ENCODE results near the gene BTD. TPM values are rescaled to one million over a fixed set of nuclear protein-coding genes. Genes with fewer than 3 reads are reported as not detected.

BTD gene
- total and polyA plus RNA-seq, 2 experiments from 2014 or later: 17.8 to 20.0 TPM

GRCh38 chr3:15673536-15673935, 72.0 kb downstream of the BTD start:
- H4K20me1 ChIP-seq (replicated peaks; ENCODE audit: insufficient read depth): no peaks in the 10 kb centered on the region; the same call in 1 of the 2 replicates
- H3K27me3 Mint-ChIP-seq (ENCODE audit: insufficient read depth, low read depth, poor library complexity): no peaks in the 10 kb centered on the region
- no peak overlapping the region for H2AFZ ChIP-seq
- H3K4me1 ChIP-seq (ENCODE audit: insufficient read depth): peaks cover 24% of the 10 kb centered on the region
- H3K4me2 ChIP-seq: no peak overlapping the region
- H3K79me2 ChIP-seq (replicated peaks; ENCODE audit: insufficient read depth): no peaks in the 10 kb centered on the region
- no peak overlapping the region for H3K27ac ChIP-seq (ENCODE audit: low read depth)
- peaks cover 27% of the 10 kb centered on the region; the same call in 2 of the 3 replicates for H3K36me3 Mint-ChIP-seq (ENCODE audit: low read depth)
- no peak overlapping the region for H3K4me3 Mint-ChIP-seq
- no peaks in the 10 kb centered on the region for H3F3A ChIP-seq (replicated peaks; ENCODE audit: low read depth)
- ATAC-seq (no peak), DNase-seq (ENCODE audit: low spot score) (no peak)
- H3K27ac Mint-ChIP-seq: no peak overlapping the region
- H3K27me3 ChIP-seq (ENCODE audit: insufficient read depth): no peaks in the 10 kb centered on the region
- H3K36me3 ChIP-seq (ENCODE audit: insufficient read depth): peaks cover 34% of the 10 kb centered on the region
- H3K9me2 ChIP-seq (ENCODE audit: insufficient read depth): no peaks in the 10 kb centered on the region
- H3K4me1 Mint-ChIP-seq: peaks cover 11% of the 10 kb centered on the region; the same call in 2 of the 3 replicates
- H3K4me3 ChIP-seq: no peak overlapping the region
- no peak for TF ChIP-seq ETS1 (IDR thresholded peaks at IDR 0.05)
- no peak for TF ChIP-seq JUNB (IDR thresholded peaks at IDR 0.05; ENCODE audit: unreplicated experiment)
- TF ChIP-seq REST (IDR thresholded peaks at IDR 0.05; ENCODE audit: unreplicated experiment): no peak
- TF ChIP-seq CREB1 (CRISPR knock-in tag; IDR thresholded peaks at IDR 0.05; ENCODE audit: low read depth): no peak
- no peak for TF ChIP-seq ZNF114 (CRISPR knock-in tag; IDR thresholded peaks at IDR 0.05)
- no peak for TF ChIP-seq ZNF462 (CRISPR knock-in tag; IDR thresholded peaks at IDR 0.05)
- no peak for TF ChIP-seq POLR2AphosphoS5 (IDR thresholded peaks at IDR 0.05; ENCODE audit: low read depth)
- TF ChIP-seq CTCF (conservative IDR thresholded peaks at IDR 0.05; ENCODE audit: low read depth in 2 of 2): no peak
- no peak for TF ChIP-seq EZH2 (IDR thresholded peaks at IDR 0.05; ENCODE audit: low read depth, unreplicated experiment)
- no peak for TF ChIP-seq EZH2phosphoT487 (IDR thresholded peaks at IDR 0.05; ENCODE audit: unreplicated experiment)
- no peaks in the 10 kb centered on the region for H3K9me3 Mint-ChIP-seq
